Measurements from ENCODE around the gene SSBP3.

- TF ChIP-seq CTCF (IDR thresholded peaks at IDR 0.05), result no peak
- TF ChIP-seq EP300 (IDR thresholded peaks at IDR 0.05), result no peak
- TF ChIP-seq POLR2A (IDR thresholded peaks at IDR 0.05; ENCODE audit: low read depth), result no peak
These were observed 164.8 kb downstream of the SSBP3 start for GRCh38 chr1:54241364-54241763.
